ENCODE results near the gene PXK.

PXK gene

DNA sequence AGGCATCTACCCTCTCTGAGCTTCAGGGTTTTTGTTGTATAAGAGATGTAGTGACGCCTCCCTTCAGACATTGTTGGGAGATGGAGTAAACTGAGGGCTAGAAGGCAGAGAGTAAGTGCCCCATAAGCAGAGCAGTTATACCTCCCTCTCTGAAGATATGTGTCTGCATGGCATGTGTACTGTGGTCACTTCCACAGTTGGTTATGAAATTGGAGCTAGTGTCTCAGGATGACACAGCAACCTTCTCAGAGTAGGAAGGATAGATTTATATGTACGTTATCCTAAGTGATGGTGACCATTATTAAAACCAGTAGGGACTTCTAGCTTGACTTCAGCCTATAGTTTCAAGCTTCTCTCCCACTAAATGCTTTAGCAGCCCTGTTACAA, 17.9 kb downstream of the PXK start:
- DNase-seq = no peak

DNA sequence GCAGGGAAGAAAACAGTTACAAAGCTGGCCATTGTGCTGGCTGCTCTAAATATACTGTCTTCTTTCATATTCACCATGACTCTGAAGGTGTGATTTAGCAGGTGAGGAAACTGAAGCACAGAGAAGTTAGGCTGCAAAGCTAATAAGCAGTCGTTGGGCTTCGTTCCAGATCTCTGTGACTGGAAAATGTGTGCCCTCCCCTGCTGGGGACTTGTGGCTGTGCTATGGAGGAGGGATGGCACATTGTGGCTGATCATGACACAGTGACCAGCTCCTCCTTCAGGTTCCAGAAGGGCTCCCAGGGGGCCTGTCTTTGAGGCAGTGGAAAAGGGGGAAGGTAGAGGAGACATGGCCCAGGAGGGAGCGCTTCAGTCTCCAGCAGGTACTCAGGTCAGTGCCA, 19.2 kb downstream of the PXK start:
- DNase-seq = no peak

- no peak for DNase-seq
These were observed 19.9 kb downstream of the PXK start for GRCh38 chr3:58352626-58353025.

DNA sequence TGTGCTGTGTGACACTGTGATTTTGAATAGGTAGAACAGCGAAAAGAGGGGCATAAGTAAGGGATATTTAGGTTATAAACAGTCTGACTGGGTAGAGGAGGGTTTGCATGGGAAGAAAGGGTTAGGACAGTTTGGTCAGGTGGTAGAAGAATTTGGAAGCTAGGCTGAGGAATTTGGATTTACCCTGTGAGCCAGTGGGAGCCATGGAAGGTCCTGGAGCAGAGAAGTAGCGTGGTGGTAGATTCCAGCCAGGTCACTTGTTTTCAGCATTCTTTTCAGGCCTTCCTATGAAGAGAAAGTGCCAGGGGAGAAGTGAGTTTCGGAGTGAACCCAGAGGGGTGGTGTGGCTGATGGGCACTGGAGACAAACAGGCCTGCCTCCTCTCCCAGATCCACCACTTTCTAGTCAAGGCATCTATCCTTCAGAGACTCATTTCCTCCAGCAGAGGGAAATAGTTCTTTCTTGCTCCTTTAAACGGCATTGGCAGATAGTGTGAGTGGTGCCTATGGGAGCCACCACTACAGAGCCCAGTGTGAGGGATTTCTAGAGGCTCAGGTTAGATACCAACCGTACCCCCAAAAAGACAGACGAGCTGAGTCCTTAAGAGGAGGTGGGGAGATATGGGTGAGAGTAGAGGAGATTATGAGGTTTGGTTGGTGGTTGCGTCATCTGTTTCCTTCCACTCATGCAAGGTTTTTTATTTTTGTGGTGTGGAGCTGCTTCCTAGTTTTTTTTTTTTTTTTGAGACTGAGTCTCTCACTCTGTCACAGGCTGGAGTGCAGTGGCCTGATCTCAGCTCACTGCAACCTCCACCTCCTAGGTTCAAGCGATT, 21.2 kb downstream of the PXK start:
- DNase-seq = no peak

- DNase-seq = no peak
These were observed 22.5 kb downstream of the PXK start for GRCh38 chr3:58355179-58355578.

GRCh38 chr3:58356054-58356453, 23.4 kb downstream of the PXK start:
- no peak for DNase-seq

GRCh38 chr3:58357402-58357801, 24.7 kb downstream of the PXK start:
- no peak for DNase-seq

GRCh38 chr3:58358092-58358491, 25.4 kb downstream of the PXK start:
- no peak for DNase-seq

GRCh38 chr3:58358808-58359207, 26.1 kb downstream of the PXK start:
- no peak for DNase-seq

DNA sequence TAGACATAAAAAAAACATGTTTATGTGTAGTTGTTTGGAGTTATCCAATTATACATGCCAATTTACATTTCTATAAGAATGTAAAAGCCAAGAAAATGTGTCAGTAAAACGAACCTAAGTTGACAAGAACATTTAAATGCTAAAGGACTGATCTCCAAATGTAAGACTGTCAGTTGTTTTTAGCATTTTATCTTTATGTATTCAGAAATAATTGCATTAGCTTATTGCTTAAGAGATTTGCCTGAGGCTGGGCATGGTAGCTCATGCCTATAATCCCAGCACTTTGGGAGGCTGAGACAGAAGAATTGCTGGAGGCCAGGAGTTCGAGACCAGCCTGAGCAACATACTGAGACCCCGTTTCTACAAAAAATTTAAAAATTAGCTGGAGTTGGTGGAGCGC, 26.9 kb downstream of the PXK start:
- no peak for DNase-seq

- no peak for DNase-seq
These were observed 29.2 kb downstream of the PXK start for GRCh38 chr3:58361866-58362265.

DNA sequence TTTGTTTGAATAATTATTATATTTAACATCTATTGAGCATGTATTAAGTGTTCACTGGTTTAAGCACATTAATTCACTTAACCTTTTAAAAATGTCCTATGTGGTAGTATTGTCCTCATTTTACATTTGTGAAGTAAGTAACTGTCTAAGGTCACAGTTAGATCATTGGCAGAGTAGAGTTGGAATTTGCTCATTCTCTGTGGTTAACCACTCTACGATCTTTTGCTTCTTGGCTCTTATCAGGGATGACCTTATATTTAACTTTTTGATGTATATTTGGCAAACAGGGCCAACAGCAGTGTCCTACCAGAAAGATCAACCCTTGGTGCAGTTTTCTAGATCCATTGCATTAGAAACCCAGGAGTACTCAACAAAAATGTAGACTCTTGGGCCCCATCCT, 34.0 kb downstream of the PXK start:
- DNase-seq = no peak

DNA sequence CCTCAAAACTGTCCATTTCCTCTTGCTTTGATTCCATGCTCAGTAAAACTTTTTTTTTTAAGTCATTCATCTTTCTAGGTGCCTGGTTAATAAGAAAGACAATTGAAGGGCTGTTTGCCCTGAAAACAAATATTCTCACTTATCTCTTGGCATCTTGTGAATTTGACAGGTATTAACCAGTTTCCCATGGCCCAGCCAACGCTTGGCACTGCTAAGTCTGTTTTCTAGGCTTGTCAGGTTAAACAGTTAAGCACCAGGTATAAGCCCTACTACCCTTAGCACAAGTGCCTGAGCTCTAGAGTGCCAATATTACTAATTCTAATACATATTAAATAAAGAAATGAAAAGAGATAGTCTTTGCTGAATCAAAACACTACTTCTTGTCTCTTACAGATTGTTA, 36.3 kb downstream of the PXK start:
- DNase-seq = no peak

DNA sequence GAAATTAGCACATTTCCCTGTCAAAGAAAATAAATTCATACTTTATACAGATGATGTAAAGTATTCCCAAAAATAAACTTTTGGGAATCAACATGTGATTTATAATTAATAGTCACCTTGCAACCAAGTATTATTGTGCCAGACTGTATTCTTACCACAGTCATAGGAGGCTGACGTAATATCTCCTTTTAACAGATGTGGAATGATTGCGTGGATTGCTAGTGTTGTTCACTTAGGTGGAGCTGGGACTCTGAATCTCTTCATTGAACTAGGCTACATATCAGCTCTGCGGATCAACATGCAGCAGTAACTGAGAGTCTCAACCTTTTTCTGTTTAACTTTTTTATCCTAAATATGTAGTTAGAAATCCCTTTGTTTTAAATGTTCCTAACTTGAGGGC, 37.2 kb downstream of the PXK start:
- no peak for DNase-seq

DNA sequence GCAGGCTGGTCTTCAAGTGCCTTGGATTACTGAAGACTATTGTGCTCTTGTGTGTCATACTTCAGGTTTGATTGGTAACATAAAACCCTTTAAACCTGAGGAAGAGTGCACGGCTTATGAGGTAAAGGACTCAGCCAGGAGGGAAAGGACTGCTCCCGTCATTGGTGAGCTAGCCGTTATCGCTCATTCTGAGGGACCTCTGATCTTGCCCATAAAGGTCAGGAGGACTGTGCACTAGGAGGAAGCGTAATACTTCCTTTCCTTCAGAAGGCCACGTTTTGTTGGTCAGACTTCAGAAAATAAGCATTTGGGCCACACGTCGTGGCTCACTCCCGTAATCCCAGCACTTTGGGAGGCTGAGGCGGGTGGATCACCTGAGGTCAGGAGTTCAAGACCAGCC, 37.7 kb downstream of the PXK start:
- no peak for DNase-seq

DNA sequence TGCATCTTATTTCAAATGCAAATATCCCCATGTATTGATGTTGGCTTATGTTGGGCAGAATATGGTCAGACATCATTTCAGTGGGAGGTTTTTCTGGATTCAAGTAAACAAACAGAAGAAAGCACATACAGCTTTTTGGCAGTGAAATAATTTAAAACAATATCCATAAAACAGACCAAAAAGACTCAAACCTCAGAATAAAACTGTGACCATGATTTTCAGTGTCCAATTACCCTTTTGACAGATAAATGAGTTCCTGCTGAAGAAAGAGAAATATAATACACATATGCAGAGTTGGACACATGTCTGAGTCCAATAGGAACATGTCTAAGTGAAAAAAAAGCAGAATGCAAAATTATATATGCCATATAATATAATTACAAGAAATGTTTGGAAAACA, 39.1 kb downstream of the PXK start:
- no peak for DNase-seq

DNA sequence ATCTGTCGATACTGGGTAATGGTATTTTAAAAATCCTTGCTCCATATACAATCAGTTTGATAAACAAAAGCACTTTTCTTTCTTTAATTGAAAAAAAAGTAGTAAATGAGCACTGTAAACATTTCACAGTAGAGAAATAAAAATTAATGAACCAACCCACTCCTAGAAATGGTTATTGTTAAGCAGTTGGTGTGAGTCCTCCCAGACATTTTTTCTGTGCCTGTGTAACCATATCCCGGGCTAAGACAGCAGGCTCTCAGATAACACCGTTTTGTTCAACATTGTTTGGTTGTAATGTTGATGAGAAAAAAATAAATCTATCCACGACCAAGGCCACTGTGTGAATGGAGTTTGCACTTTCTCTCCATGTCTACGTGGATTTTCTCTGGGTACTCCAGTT, 42.6 kb downstream of the PXK start:
- DNase-seq = no peak

DNA sequence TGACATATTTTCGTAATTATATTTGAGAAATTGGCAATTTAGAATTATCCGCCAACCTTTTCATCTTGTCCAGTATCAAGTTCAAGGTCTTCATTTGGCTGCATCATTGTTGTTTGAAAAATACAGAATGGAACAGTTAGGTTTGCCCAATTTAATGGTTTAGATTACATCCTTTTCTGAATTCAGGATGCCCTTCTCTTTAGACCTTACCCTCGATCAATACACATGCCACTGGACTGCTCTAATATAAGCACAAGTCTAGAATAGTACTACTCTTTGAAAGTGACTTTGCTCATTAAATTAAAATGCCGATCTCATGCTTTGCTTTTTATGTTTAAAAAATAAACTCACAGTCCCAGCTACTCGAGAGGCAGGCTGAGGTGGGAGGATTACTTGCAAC, 44.5 kb downstream of the PXK start:
- no peak for DNase-seq

DNA sequence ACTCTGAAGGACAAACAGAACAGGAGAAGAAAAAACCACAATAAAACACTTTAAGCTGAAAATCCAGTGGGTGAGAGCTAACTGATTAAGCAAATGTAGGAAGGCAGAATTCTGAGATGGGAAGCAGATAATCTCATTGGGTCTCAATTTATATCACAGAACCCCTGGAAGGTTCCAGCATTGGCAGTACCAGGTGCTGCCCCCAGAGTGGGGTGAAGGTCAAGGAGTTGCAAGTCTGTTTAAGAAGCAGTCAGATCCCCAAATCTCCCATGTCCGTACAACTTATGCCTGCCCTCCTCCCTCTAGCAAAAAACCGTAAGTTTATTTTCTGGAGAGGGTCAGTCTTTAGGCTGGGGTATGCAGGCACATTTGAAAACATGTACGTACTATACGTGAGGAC, 45.1 kb downstream of the PXK start:
- no peak for DNase-seq

DNA sequence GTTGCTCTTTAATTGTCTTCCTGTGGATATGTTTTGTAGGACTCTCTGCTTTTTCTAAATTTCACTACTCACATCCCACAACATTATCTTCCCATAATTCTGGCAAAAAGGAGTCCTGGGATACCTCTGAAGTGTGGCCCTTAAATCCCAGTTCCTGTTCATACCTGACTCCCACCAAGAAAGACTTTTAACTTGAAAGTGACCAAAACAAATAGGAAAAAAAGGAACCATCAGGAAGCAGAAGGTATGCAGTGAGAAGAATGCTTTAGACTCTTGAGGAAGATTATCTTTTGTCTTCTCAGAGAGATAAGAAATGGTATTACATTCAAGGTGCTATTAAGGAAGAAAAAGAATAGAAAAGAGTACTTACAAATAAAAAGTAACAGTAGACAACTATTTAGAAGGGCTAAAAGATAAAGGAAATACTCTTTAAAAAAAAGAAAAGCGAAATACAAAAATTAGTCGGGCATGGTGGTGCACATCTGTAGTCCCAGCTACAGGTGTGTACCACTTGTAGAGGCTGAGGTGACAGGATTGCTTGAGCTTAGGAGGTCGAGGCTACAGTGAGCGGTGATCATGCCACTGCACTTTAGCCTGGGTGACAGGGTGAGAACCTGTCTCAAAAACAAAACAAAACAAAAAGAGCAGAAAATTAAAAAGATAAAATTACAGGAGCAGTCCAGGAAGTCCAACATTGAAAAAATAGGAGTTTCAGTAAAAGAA, 46.8 kb downstream of the PXK start:
- DNase-seq = no peak

DNA sequence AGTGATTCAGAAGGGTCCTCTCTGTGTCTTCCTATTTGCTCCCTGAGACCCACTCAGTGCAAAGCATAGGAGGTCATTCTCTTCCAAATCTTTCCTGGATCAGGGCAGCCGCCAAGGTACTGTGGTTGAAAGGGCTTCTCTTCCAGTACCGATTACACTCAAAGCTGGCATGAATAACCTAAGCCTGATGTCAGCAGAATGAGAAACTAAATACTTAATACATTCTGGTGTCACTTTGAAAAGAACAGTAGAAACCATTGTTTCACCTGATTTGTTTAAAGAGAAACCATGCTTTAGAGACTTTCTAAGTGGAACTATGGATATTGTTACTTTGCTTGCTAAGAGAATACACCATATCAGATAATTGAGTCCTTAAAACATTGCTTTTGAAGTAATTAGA, 50.8 kb downstream of the PXK start:
- no peak for DNase-seq

- no peak for DNase-seq
These were observed 51.2 kb downstream of the PXK start for GRCh38 chr3:58383904-58384303.

DNA sequence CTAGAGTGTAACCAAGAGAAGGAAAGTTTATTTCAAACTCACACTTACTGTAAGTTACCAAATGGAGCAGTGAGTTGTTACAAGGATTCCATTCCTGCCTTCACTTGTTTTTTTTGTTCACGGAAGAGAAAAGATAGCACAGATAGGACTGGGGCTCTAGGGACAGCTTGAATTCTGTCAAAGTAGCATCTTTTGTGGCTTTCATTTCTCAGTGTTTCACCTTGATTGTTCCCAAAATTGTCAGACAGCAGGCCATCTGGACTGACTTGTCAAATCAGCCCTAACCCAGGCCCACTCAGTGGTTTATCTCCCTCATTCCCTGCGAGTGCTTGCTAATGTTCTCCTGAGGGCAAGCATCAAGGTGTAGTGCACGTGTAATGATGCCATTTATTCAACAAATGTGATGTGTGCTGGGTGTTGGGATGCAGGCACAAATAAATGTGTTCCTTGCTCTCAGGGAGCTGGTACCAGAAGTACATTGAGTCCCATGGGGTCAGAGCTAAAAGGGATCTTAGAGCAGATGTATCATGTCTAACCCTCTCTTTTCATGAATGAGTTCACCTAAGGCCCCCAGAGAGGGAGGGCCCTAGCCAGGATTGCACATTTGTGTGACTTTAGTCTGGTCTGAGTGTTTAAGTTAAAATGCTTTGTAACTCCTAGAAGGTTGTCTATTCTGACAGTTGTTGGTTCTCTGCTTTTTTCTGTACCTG, 51.8 kb downstream of the PXK start:
- DNase-seq = no peak

Measured in activated T-cell treated with anti-CD3 and anti-CD28 coated beads for 4 hours (primary cell).